H1 (cell line): Measurements from ENCODE around the gene ADD1. TPM values are rescaled to one million over a fixed set of nuclear protein-coding genes. Genes with fewer than 3 reads are reported as not detected.

ENCODE experiments used
- CTCF ChIA-PET: fragments of 300-600 bp; sonication (Branson Sonifier 250); formaldehyde crosslinking; loops from one replicate; lab custom pipeline; 2021; ENCODE audit not compliant: partially characterized antibody; lab: Charles Lee
- POLR2A ChIA-PET: fragments of 300-600 bp; sonication (Branson Sonifier 250); formaldehyde crosslinking; loops from one replicate; lab custom pipeline; 2021; ENCODE audit warnings: inconsistent platforms; ENCODE audit not compliant: partially characterized antibody; lab: Charles Lee
- DNase-seq, 2 experiments: peaks; one replicate each; pipeline versions ENCODE4 v3.0.0 to v3.0.0-alpha.2; 2010 to 2022; ENCODE audit warnings: low spot score in 2 of 2, low read depth in 1 of 2, mixed read lengths in 1 of 2
- FAIRE-seq: peaks from 2 replicates; lab custom pipeline; 2011; peaks lifted over from hg19 to GRCh38; lab: Jason Lieb, UNC
- H2AFZ ChIP-seq: 2 replicates; pipeline ENCODE4 v1.8.1; 2012; ENCODE audit warnings: low read length, inconsistent platforms
- H2AK5ac ChIP-seq: 2 replicates; pipeline ENCODE4 v1.6.1; 2013; ENCODE audit warnings: low read depth, low read length
- H2BK120ac ChIP-seq: replicated peaks from 2 replicates; pipeline ENCODE3; 2013; ENCODE audit warnings: low read depth, low read length, inconsistent platforms
- H2BK12ac ChIP-seq: 2 replicates; pipeline ENCODE4 v1.6.1; 2013; ENCODE audit warnings: low read depth, low read length
- H2BK15ac ChIP-seq: 2 replicates; pipeline ENCODE4 v1.6.1; 2013; ENCODE audit warnings: low read length
- H2BK20ac ChIP-seq: 2 replicates; pipeline ENCODE4 v1.6.1; 2013; ENCODE audit warnings: low read length
- H2BK5ac ChIP-seq: 2 replicates; pipeline ENCODE4 v1.6.1; 2013; ENCODE audit warnings: low read depth, low read length
- H3K14ac ChIP-seq: 2 replicates; pipeline ENCODE4 v1.6.1; 2013; ENCODE audit warnings: inconsistent platforms; ENCODE audit not compliant: insufficient read length
- H3K18ac ChIP-seq: 2 replicates; pipeline ENCODE4 v1.6.1; 2013; ENCODE audit warnings: low read length; ENCODE audit errors: extremely low read depth
- H3K23ac ChIP-seq: 2 replicates; pipeline ENCODE4 v1.6.1; 2013; ENCODE audit warnings: inconsistent platforms; ENCODE audit not compliant: insufficient read length
- H3K23me2 ChIP-seq: 2 replicates; pipeline ENCODE4 v1.6.1; 2013; ENCODE audit warnings: low read depth, low read length
- H3K27ac ChIP-seq: 2 replicates; pipeline ENCODE4 v1.6.1; 2011; ENCODE audit warnings: low read depth, low read length, inconsistent platforms
- H3K27me3 ChIP-seq, 4 experiments: replicated peaks in 1 of 4; 1 replicate in 1 of 4; 2 replicates in 3 of 4; pipeline versions ENCODE4 v1.6.1 to v1.8.1; 2011 to 2013; ENCODE audit warnings: low read length in 3 of 4, mild to moderate bottlenecking in 3 of 4, inconsistent platforms in 2 of 4, mixed read lengths in 2 of 4, moderate library complexity in 1 of 4; ENCODE audit not compliant: control insufficient read depth in 3 of 4, insufficient read depth in 3 of 4; ENCODE audit errors: extremely low read depth in 1 of 4
- H3K36me3 ChIP-seq, 4 experiments: 2 replicates each; pipeline versions ENCODE4 v1.6.1 to v1.8.1; 2011 to 2013; ENCODE audit warnings: mild to moderate bottlenecking in 4 of 4, low read length in 3 of 4, moderate library complexity in 2 of 4, control low read depth in 1 of 4, inconsistent platforms in 1 of 4; ENCODE audit not compliant: insufficient read depth in 4 of 4, control insufficient read depth in 2 of 4
- H3K4ac ChIP-seq: replicated peaks from 2 replicates; pipeline ENCODE3; 2013; ENCODE audit warnings: low read length, low read depth, mixed read lengths, inconsistent platforms; ENCODE audit not compliant: insufficient read length
- H3K4me1 ChIP-seq, 4 experiments: replicated peaks in 1 of 4; 1 replicate in 1 of 4; 2 replicates in 3 of 4; pipeline versions ENCODE4 v1.6.1 to v1.8.1; 2011 to 2013; ENCODE audit warnings: low read length in 3 of 4, inconsistent platforms in 2 of 4, mixed read lengths in 1 of 4; ENCODE audit not compliant: insufficient read depth in 4 of 4, control insufficient read depth in 3 of 4
- H3K4me2 ChIP-seq, 2 experiments: 2 replicates each; pipeline versions ENCODE4 v1.6.1 to v1.8.1; 2011 to 2013; ENCODE audit warnings: low read depth in 2 of 2, low read length in 2 of 2, control low read depth in 1 of 2, inconsistent platforms in 1 of 2, mild to moderate bottlenecking in 1 of 2; ENCODE audit not compliant: insufficient read depth in 1 of 2
- H3K4me3 ChIP-seq, 4 experiments: fragments of 200-600, 300-600 bp in 1 of 4; sonication (generic), shearing (Covaris generic), sonication (Bioruptor Twin) in 1 of 4; 2 replicates each; pipeline versions ENCODE4 v1.5.1 to v1.8.1; 2011 to 2016; ENCODE audit warnings: low read length in 4 of 4, low read depth in 3 of 4, control low read depth in 2 of 4, inconsistent platforms in 2 of 4, mild to moderate bottlenecking in 2 of 4, mixed read lengths in 1 of 4, moderate library complexity in 1 of 4; ENCODE audit not compliant: insufficient read depth in 2 of 4; ENCODE audit errors: extremely low read depth in 1 of 4
- H3K56ac ChIP-seq: replicated peaks from 2 replicates; pipeline ENCODE3; 2013; ENCODE audit warnings: low read depth, mild to moderate bottlenecking, mixed read lengths, low read length, inconsistent platforms; ENCODE audit not compliant: insufficient read length
- H3K79me1 ChIP-seq: 2 replicates; pipeline ENCODE4 v1.6.1; 2013; ENCODE audit warnings: low read depth, low read length, control low read depth
- H3K79me2 ChIP-seq, 2 experiments: 2 replicates each; pipeline versions ENCODE4 v1.6.1 to v1.8.1; 2012 to 2013; ENCODE audit warnings: low read length in 2 of 2, mild to moderate bottlenecking in 2 of 2, inconsistent platforms in 1 of 2; ENCODE audit not compliant: insufficient read depth in 2 of 2, control insufficient read depth in 1 of 2
- H3K9ac ChIP-seq, 4 experiments: replicated peaks in 1 of 4; 1 replicate in 1 of 4; 2 replicates in 3 of 4; pipeline versions ENCODE4 v1.6.1 to v1.8.1; 2011 to 2013; ENCODE audit warnings: low read depth in 3 of 4, low read length in 3 of 4, control low read depth in 2 of 4, mild to moderate bottlenecking in 2 of 4, moderate library complexity in 2 of 4, inconsistent platforms in 1 of 4; ENCODE audit errors: extremely low read depth in 1 of 4
- H3K9me3 ChIP-seq, 2 experiments: 2 replicates each; pipeline versions ENCODE4 v1.6.1 to v1.8.1; 2012 to 2013; ENCODE audit warnings: mild to moderate bottlenecking in 2 of 2, moderate library complexity in 2 of 2, control low read depth in 1 of 2, inconsistent platforms in 1 of 2, low read depth in 1 of 2, low read length in 1 of 2, mixed read lengths in 1 of 2; ENCODE audit not compliant: insufficient read depth in 2 of 2
- H4K20me1 ChIP-seq, 2 experiments: replicated peaks in 1 of 2; 2 replicates each; pipeline versions ENCODE3 to v1.8.1; 2011 to 2013; ENCODE audit warnings: inconsistent platforms in 2 of 2, low read length in 2 of 2, mild to moderate bottlenecking in 1 of 2; ENCODE audit not compliant: insufficient read depth in 2 of 2, control insufficient read depth in 1 of 2
- H4K5ac ChIP-seq: 2 replicates; pipeline ENCODE4 v1.6.1; 2013; ENCODE audit warnings: low read length, low read depth, mixed read lengths, inconsistent platforms; ENCODE audit not compliant: insufficient read length
- H4K8ac ChIP-seq: 2 replicates; pipeline ENCODE4 v1.8.0; 2013; ENCODE audit warnings: mild to moderate bottlenecking, moderate library complexity, low read length, inconsistent platforms; ENCODE audit not compliant: insufficient read depth; ENCODE audit errors: extremely low read depth
- H4K91ac ChIP-seq: replicated peaks from 2 replicates; pipeline ENCODE3; 2013; ENCODE audit warnings: low read length, mixed read lengths, inconsistent platforms; ENCODE audit not compliant: insufficient read length
- CTBP2 ChIP-seq: IDR thresholded peaks from 2 replicates; pipeline ENCODE4 v1.7.0; 2011; ENCODE audit warnings: borderline replicate concordance, mild to moderate bottlenecking, moderate library complexity, mixed read lengths, low read length; ENCODE audit not compliant: insufficient read depth, insufficient read length
- EGR1 ChIP-seq: IDR thresholded peaks from 2 replicates; pipeline ENCODE4 v1.6.1; 2011; ENCODE audit warnings: low read depth, low read length, borderline replicate concordance
- EZH2 ChIP-seq: fragments of 200-600 bp; sonication (generic); IDR thresholded peaks from 2 replicates; pipeline ENCODE4 v1.7.1; 2012; ENCODE audit warnings: low read depth, mild to moderate bottlenecking, moderate library complexity, low read length, inconsistent platforms; ENCODE audit not compliant: severe bottlenecking
- GTF2F1 ChIP-seq: IDR thresholded peaks from 2 replicates; pipeline ENCODE4 v1.6.1; 2012; ENCODE audit warnings: low read depth, low read length, improper control_type of control experiment, borderline replicate concordance
- NRF1 ChIP-seq: IDR thresholded peaks from 2 replicates; pipeline ENCODE4 v1.6.1; 2011; ENCODE audit warnings: mild to moderate bottlenecking, low read depth, low read length, improper control_type of control experiment
- PHF8 ChIP-seq: fragments of 200-600 bp; sonication (generic); conservative IDR thresholded peaks from 2 replicates; pipeline ENCODE4 v1.7.1; 2012; ENCODE audit warnings: low read depth, mild to moderate bottlenecking, inconsistent platforms, low read length, moderate library complexity
- POLR2AphosphoS5 ChIP-seq: IDR thresholded peaks from 2 replicates; pipeline ENCODE4 v1.6.1; 2011; ENCODE audit warnings: low read depth, low read length
- RNF2 ChIP-seq: fragments of 200-900, 300-1000 bp; sonication (generic); IDR thresholded peaks from 2 replicates; pipeline ENCODE4 v1.7.1; 2016; ENCODE audit warnings: borderline replicate concordance, low read depth, mild to moderate bottlenecking, antibody characterized with exemption, low read length; ENCODE audit not compliant: poor library complexity, severe bottlenecking; ENCODE audit errors: missing control alignments
- SAP30 ChIP-seq: fragments of 300-600 bp; sonication (generic); IDR thresholded peaks from 2 replicates; pipeline ENCODE4 v1.7.1; 2012; ENCODE audit warnings: low read length, moderate library complexity, mild to moderate bottlenecking, inconsistent platforms; ENCODE audit not compliant: insufficient read depth, insufficient replicate concordance
- SRF ChIP-seq: IDR thresholded peaks from 2 replicates; pipeline ENCODE4 v1.6.1; 2011; ENCODE audit warnings: mild to moderate bottlenecking, low read depth, low read length, moderate library complexity
- TAF1 ChIP-seq: IDR thresholded peaks from 2 replicates; pipeline ENCODE4 v1.6.1; 2011; ENCODE audit warnings: mild to moderate bottlenecking, low read depth, low read length
- WGBS, 2 experiments: shearing (Covaris generic) in 1 of 2; methylation state at CpG; one replicate each; pipeline versions ENCODE4 v1.1.6 to v1.1.7; 2013 to 2015; ENCODE audit warnings: low lambda C conversion rate in 2 of 2, mixed read lengths in 2 of 2, inconsistent platforms in 1 of 2, low coverage in 1 of 2, missing lambda C conversion rate in 1 of 2; ENCODE audit not compliant: insufficient replicate concordance in 2 of 2, insufficient coverage in 1 of 2, insufficient read length in 1 of 2; ENCODE audit errors: extremely low coverage in 1 of 2, missing lambda C conversion rate in 1 of 2; 5-methylcytosine and 5-hydroxymethylcytosine counted together
- polyA plus RNA-seq, 7 experiments: library from polyadenylated mRNA; depleted of rRNA in 3 of 7; stranded (reverse) in 5 of 7; unstranded in 2 of 7; fragments of >200 nt in 5 of 7; fragments of 200-250 nt in 2 of 7; gene quantifications; 1 replicate in 5 of 7; 2 replicates in 1 of 7; 4 replicates in 1 of 7; pipeline versions ENCODE4 v1.2.1 to v1.2.3, GENCODE V29; 2011 to 2013; ENCODE audit warnings: missing spikeins in 2 of 7, mixed read lengths in 2 of 7
- total RNA-seq: library from RNA; stranded (reverse); fragmentation: NEBNext Ultra II Directional; extraction: Animal tissue kit (Norgen Biotek cat#: 25700); gene quantifications from 2 replicates; pipeline ENCODE4 v1.2.1, GENCODE V29; 2021

ADD1 gene
- total and polyA plus RNA-seq, 2 of the 8 experiments (the other 6 are each of a cell fraction or from before 2014, with no cell fraction given): 113 to 143 TPM

DNA sequence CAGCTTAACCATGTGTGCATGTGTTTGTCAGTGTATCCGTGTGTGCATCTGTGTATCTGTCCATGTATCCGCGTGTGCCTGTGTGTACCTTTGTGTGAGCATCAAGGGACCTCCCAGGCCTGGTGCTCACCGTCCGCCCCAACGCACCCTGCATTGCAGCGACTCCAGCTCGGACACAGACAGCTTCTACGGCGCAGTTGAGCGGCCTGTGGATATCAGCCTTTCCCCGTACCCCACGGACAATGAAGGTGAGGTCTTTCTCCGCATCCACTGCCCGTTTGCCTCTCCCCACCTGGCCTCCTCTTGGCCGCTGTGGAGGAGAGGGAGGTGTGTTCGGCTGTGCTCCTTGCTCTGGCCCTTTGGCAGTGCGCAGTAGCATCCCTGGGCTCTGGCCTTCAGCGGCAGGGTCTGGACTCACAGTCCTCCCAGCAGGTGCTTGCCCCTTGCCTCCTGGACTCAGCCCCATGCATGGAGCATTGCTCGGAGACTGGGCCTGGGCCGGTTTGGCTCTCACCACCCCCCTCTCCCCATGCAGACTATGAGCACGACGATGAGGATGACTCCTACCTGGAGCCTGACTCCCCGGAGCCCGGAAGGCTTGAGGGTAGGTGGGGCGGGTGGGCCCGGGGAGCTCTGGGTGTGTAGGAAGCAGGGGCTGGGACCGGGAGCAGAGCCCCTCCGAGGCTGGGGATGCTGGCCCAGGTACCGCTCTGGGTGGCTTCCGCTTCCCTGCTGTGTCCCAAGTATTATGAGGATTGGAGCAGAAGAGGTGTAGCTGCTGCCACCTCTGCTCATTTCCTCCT, 16.4 kb upstream of the ADD1 start:
- ChIA-PET POLR2A (interaction anchor here (0.9 to 1.2 kb wide), 2 partner anchors 9 to 13 kb away, joined by 3 read pairs; no protein-coding TSS in a partner anchor), CTCF (interaction anchor here (1.3 kb wide), 1 partner anchor 16 kb away, joined by 3 read pairs; no protein-coding TSS in a partner anchor)
- Histone ChIP-seq H4K5ac (no peak overlapping the region), H3K18ac (no peak overlapping the region), H3K9me3 (no peaks in the 10 kb centered on the region), H3K23me2 (no peaks in the 10 kb centered on the region), H2AK5ac (peak overlapping the region; percentile 49; the same call in 1 of the 2 replicates), H3K27me3 (no peaks in the 10 kb centered on the region), H3K9ac (no peak overlapping the region), H2BK5ac (peak overlapping the region; percentile 75), H3K27ac (no peak overlapping the region), H2AFZ (no peak overlapping the region), H2BK15ac (no peak overlapping the region), H4K8ac (no peak overlapping the region), H3K14ac (no peak overlapping the region), H3K4ac (no peak overlapping the region), H2BK20ac (no peak overlapping the region), H3K79me1 (no peaks in the 10 kb centered on the region), H3K4me2 (no peak overlapping the region), H2BK120ac (no peak overlapping the region), H4K20me1 (peaks cover 0 to 21% of the 10 kb centered on the region in 2 experiments), H3K56ac (no peak overlapping the region), H2BK12ac (no peak overlapping the region), H3K36me3 (peaks cover 0 to 59% (median 41%) of the 10 kb centered on the region in 4 experiments), H3K79me2 (no peaks in the 10 kb centered on the region), H4K91ac (no peak overlapping the region), H3K4me3 (no peak overlapping the region), H3K4me1 (no peaks in the 10 kb centered on the region), H3K23ac (no peak overlapping the region)
- WGBS, 2 experiments: 92% methylated on average over 25 of the region's 31 CpGs; no CpG with 5 or more reads in 1 of the 2 experiments
- FAIRE-seq: no peak
- no peak for DNase-seq
- no peak for TF ChIP-seq TAF1
- TF ChIP-seq EGR1: no peak
- TF ChIP-seq GTF2F1: no peak
- TF ChIP-seq EZH2: no peak
- no peak for TF ChIP-seq SRF
- no peak for TF ChIP-seq CTBP2
- TF ChIP-seq POLR2AphosphoS5: no peak
- no peak for TF ChIP-seq SAP30
- no peak for TF ChIP-seq RNF2
- TF ChIP-seq PHF8: no peak
- no peak for TF ChIP-seq NRF1
